GM12878 (cell line): Measurements from ENCODE around the gene S100G. TPM values are rescaled to one million over a fixed set of nuclear protein-coding genes. Genes with fewer than 3 reads are reported as not detected.

Source experiments
- ATAC-seq: fragments of 200-7000 bp; cut with Tn5 transposase; 3 replicates; pipeline ENCODE4 v1.9.1; 2020; ENCODE audit warnings: mild to moderate bottlenecking, moderate library complexity
- BruUV-seq: library from RNA; stranded (reverse); fragments of 400-500 nt; replicated peaks from 2 replicates; lab custom pipeline; 2021; lab: Mats Ljungman, UMichigan
- CTCF ChIA-PET: fragments of 300-600 bp; sonication (Branson Sonifier 250); formaldehyde crosslinking; extraction: SDS; loops from one replicate; lab custom pipeline; 2021; ENCODE audit warnings: inconsistent platforms; lab: Yijun Ruan, JAX
- POLR2A ChIA-PET: fragments of 350-600 bp; formaldehyde crosslinking; extraction: SDS; loops from one replicate; lab custom pipeline; 2021; ENCODE audit warnings: inconsistent platforms; lab: Charles Lee
- RAD21 ChIA-PET: fragments of 300-600 bp; sonication (Branson Sonifier 250); formaldehyde crosslinking; loops from one replicate; lab custom pipeline; 2023; ENCODE audit warnings: antibody characterized with exemption; ENCODE audit not compliant: unreplicated experiment; lab: Charles Lee
- SMC1A ChIA-PET: fragments of 300-600 bp; sonication (Branson Sonifier 250); formaldehyde crosslinking; loops from one replicate; lab custom pipeline; 2023; ENCODE audit not compliant: unreplicated experiment, uncharacterized antibody; lab: Charles Lee
- DNase-seq: peaks from one replicate; pipeline ENCODE4 v3.0.0-alpha.2; 2011; ENCODE audit warnings: low read depth, low spot score
- FAIRE-seq: peaks from 3 replicates; lab custom pipeline; 2011; peaks lifted over from hg19 to GRCh38; lab: Jason Lieb, UNC
- H2AFZ ChIP-seq: 2 replicates; pipeline ENCODE4 v1.6.0; 2011; ENCODE audit warnings: low read depth, low read length, control low read depth; ENCODE audit not compliant: control insufficient read depth
- H3K27ac ChIP-seq: 2 replicates; pipeline ENCODE4 v1.5.1; 2011; ENCODE audit warnings: control low read depth; ENCODE audit not compliant: control insufficient read depth, insufficient read depth
- H3K27me3 ChIP-seq, 2 experiments: replicated peaks in 1 of 2; 2 replicates each; pipeline versions ENCODE4 v1.6.0 to v1.6.1; 2011; ENCODE audit warnings: low read length in 1 of 2; ENCODE audit not compliant: control insufficient read depth in 2 of 2, insufficient read depth in 2 of 2
- H3K36me3 ChIP-seq, 2 experiments: 2 replicates each; pipeline ENCODE4 v1.5.1; 2011; ENCODE audit warnings: low read length in 1 of 2; ENCODE audit not compliant: control insufficient read depth in 2 of 2, insufficient read depth in 2 of 2
- H3K4me1 ChIP-seq: 2 replicates; pipeline ENCODE4 v1.6.1; 2011; ENCODE audit warnings: mild to moderate bottlenecking, low read length, moderate library complexity, mixed read lengths; ENCODE audit not compliant: control insufficient read depth, insufficient read depth
- H3K4me2 ChIP-seq: 2 replicates; pipeline ENCODE4 v1.6.0; 2011; ENCODE audit warnings: control low read depth; ENCODE audit not compliant: control insufficient read depth, insufficient read depth
- H3K4me3 ChIP-seq: fragments of 200-600 bp; sonication (generic); 2 replicates; pipeline ENCODE4 v1.5.1; 2016
- H3K79me2 ChIP-seq: 2 replicates; pipeline ENCODE4 v1.6.0; 2011; ENCODE audit warnings: low read length; ENCODE audit not compliant: control insufficient read depth, insufficient read depth
- H3K9ac ChIP-seq: 2 replicates; pipeline ENCODE4 v1.8.0; 2011; ENCODE audit warnings: low read length, control low read depth, mixed read lengths; ENCODE audit not compliant: control insufficient read depth, insufficient read depth
- H3K9me3 ChIP-seq: replicated peaks from 3 replicates; pipeline ENCODE4 v1.5.1; 2011; ENCODE audit warnings: mild to moderate bottlenecking, low read length; ENCODE audit not compliant: control insufficient read depth, insufficient read depth
- H4K20me1 ChIP-seq: 2 replicates; pipeline ENCODE4 v1.6.0; 2011; ENCODE audit not compliant: control insufficient read depth, insufficient read depth
- BHLHE40 ChIP-seq, 2 experiments: fragments of 450-650 bp in 1 of 2; IDR thresholded peaks; 2 replicates each; pipeline ENCODE4 v1.6.1; 2011 to 2017; ENCODE audit warnings: low read depth in 2 of 2, borderline replicate concordance in 1 of 2, improper control_type of control experiment in 1 of 2, low read length in 1 of 2, mild to moderate bottlenecking in 1 of 2
- CBX3 ChIP-seq: fragments of 200-600 bp; sonication (generic); IDR thresholded peaks from 2 replicates; pipeline ENCODE4 v1.6.1; 2016; ENCODE audit warnings: low read depth, borderline replicate concordance
- ESRRA ChIP-seq: IDR thresholded peaks from 2 replicates; pipeline ENCODE4 v1.6.1; 2012; ENCODE audit warnings: mild to moderate bottlenecking, low read length, improper control_type of control experiment
- EZH2 ChIP-seq: IDR thresholded peaks from 2 replicates; pipeline ENCODE4 v1.6.1; 2012; ENCODE audit warnings: low read depth, mild to moderate bottlenecking, control low read depth, inconsistent platforms, low read length, borderline replicate concordance; ENCODE audit not compliant: control insufficient read depth
- GABPA ChIP-seq: IDR thresholded peaks from 2 replicates; pipeline ENCODE4 v1.6.1; 2014; ENCODE audit warnings: antibody characterized with exemption, low read depth, mild to moderate bottlenecking, inconsistent platforms
- HDAC2 ChIP-seq: fragments of 200-600 bp; sonication (generic); IDR thresholded peaks from 2 replicates; pipeline ENCODE4 v1.6.1; 2017
- KDM1A ChIP-seq: fragments of 200-600 bp; sonication (generic); IDR thresholded peaks from 2 replicates; pipeline ENCODE4 v1.6.1; 2016; ENCODE audit warnings: borderline replicate concordance
- RELA ChIP-seq: fragments of 450-650 bp; IDR thresholded peaks from 2 replicates; pipeline ENCODE4 v1.8.0; 2014; ENCODE audit warnings: borderline replicate concordance; ENCODE audit not compliant: partially characterized antibody
- TBL1XR1 ChIP-seq: IDR thresholded peaks from 2 replicates; pipeline ENCODE4 v1.6.1; 2012; ENCODE audit warnings: low read depth, low read length, improper control_type of control experiment
- TCF3 ChIP-seq: IDR thresholded peaks from 2 replicates; pipeline ENCODE4 v1.6.1; 2012; ENCODE audit warnings: low read depth, mild to moderate bottlenecking, low read length, borderline replicate concordance; ENCODE audit not compliant: insufficient read depth
- WGBS: methylation state at CpG from one replicate; pipeline ENCODE4 v1.1.6; 2016; ENCODE audit warnings: low lambda C conversion rate; ENCODE audit not compliant: insufficient replicate concordance, insufficient coverage; ENCODE audit errors: missing lambda C conversion rate; 5-methylcytosine and 5-hydroxymethylcytosine counted together
- in situ Hi-C: fragments of 300-500 bp; cut with MboI; formaldehyde crosslinking; loops from 9 replicates; pipeline ENCODE4 v1.14.3; 2018; ENCODE audit warnings: mixed read lengths
- intact Hi-C: fragments of 100-400 bp; cut with micrococcal nuclease; formaldehyde crosslinking; loops from one replicate; pipeline ENCODE4 v1.14.2; 2022; ENCODE audit not compliant: unreplicated experiment
- polyA plus RNA-seq, 11 experiments: library from polyadenylated mRNA; depleted of rRNA in 4 of 11; unstranded in 6 of 11; stranded (reverse) in 5 of 11; fragments of >200 nt; fragmentation: Nextera tagmentation in 4 of 11; fragmentation: Illumina TruSeq in 1 of 11; extraction: Ambion mirVana in 4 of 11; extraction: Trizol in 1 of 11; gene quantifications; 1 replicate in 1 of 11; 2 replicates in 10 of 11; pipeline versions ENCODE4 v1.2.1 to v1.2.3, GENCODE V29; 2011 to 2016; ENCODE audit warnings: inconsistent platforms in 2 of 11, missing spikeins in 2 of 11, low read depth in 1 of 11
- total RNA-seq, 4 experiments: library from RNA; depleted of rRNA in 3 of 4; stranded (reverse); fragments of >200 nt in 3 of 4; fragmentation: Illumina TruSeq in 1 of 4; extraction: Trizol in 1 of 4; gene quantifications; 2 replicates each; pipeline versions ENCODE4 v1.2.1 to v1.2.3, GENCODE V29; 2013 to 2021
- TF ChIP-seq, protein P1 (sequence below): fragments of 450-650 bp; formaldehyde crosslinking; IDR thresholded peaks from 2 replicates; pipeline ENCODE4 v1.5.0; 2022; ENCODE audit warnings: mild to moderate bottlenecking, missing genetic modification characterization

Gene S100G
- total and polyA plus RNA-seq, 10 of the 15 experiments (the other 5 are each of a cell fraction or from before 2014, with no cell fraction given) = not detected

DNA sequence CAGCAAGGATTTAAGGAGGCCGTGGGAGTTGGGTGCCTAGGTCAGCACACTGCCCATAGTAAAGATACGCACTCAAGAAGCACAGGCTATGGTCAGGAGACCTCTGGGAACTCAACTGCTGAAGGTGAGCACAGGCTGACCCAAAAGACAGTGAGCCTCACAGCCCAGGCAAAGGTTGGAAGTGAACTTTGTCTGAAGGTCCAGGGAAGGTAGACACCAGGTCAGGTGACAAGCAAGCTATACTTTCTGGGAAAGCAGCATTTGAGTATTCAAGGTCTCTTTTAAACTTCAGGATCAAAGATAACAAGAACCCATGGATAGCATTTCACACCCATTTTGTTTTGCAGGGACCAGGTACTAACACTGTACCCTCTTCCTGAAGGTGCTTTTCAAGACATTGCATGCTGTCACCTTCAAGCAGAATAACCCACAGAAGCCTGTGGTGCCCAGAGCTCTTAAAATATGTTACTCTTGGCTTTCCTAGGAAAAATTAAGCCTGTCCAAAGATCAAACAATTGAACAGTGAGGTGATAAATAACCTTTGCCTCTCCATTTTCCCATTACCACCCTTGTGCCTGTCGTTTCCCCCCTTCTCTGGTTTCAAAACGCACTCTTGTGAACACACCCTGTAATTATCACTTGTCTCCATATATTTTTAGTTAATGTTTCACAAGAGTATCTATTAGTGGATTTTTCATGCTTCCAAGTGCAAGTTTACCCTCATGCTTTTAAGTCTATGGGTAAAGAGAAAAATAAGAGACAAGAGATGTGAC is 3.4 kb upstream of the S100G start:
- RAD21 ChIA-PET = no interaction called here
- Histone ChIP-seq H3K27ac (no peak overlapping the region), H3K4me3 (no peak overlapping the region), H3K79me2 (no peaks in the 10 kb centered on the region), H3K9me3 (no peaks in the 10 kb centered on the region), H4K20me1 (no peaks in the 10 kb centered on the region), H3K27me3 (no peaks in the 10 kb centered on the region), H3K4me1 (no peaks in the 10 kb centered on the region), H3K4me2 (no peak overlapping the region), H2AFZ (no peak overlapping the region), H3K36me3 (no peaks in the 10 kb centered on the region), H3K9ac (no peak overlapping the region)
- CTCF ChIA-PET = no interaction called here
- DNase-seq = no peak
- SMC1A ChIA-PET = no interaction called here
- POLR2A ChIA-PET = no interaction called here
- 75% methylated on average over 4 of the region's 4 CpGs for WGBS
- TF ChIP-seq KDM1A (no peak), EZH2 (no peak), RELA (no peak), CBX3 (no peak), ESRRA (no peak), BHLHE40 (IDR thresholded peaks at IDR 0.05; ENCODE audit: borderline replicate concordance in 1 of 2, low read depth in 2 of 2, low read length in 1 of 2) (no peak), TCF3 (no peak), GABPA (no peak), TBL1XR1 (no peak), HDAC2 (no peak)
- TF ChIP-seq, protein P1, sequence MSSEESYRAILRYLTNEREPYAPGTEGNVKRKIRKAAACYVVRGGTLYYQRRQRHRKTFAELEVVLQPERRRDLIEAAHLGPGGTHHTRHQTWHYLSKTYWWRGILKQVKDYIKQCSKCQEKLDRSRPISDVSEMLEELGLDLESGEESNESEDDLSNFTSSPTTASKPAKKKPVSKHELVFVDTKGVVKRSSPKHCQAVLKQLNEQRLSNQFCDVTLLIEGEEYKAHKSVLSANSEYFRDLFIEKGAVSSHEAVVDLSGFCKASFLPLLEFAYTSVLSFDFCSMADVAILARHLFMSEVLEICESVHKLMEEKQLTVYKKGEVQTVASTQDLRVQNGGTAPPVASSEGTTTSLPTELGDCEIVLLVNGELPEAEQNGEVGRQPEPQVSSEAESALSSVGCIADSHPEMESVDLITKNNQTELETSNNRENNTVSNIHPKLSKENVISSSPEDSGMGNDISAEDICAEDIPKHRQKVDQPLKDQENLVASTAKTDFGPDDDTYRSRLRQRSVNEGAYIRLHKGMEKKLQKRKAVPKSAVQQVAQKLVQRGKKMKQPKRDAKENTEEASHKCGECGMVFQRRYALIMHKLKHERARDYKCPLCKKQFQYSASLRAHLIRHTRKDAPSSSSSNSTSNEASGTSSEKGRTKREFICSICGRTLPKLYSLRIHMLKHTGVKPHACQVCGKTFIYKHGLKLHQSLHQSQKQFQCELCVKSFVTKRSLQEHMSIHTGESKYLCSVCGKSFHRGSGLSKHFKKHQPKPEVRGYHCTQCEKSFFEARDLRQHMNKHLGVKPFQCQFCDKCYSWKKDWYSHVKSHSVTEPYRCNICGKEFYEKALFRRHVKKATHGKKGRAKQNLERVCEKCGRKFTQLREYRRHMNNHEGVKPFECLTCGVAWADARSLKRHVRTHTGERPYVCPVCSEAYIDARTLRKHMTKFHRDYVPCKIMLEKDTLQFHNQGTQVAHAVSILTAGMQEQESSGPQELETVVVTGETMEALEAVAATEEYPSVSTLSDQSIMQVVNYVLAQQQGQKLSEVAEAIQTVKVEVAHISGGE (CRISPR knock-in tag) = no peak
- FAIRE-seq = no peak
- no TSS peak for BruUV-seq
- intact Hi-C loops = no loop called here
- no peak for ATAC-seq
- in situ Hi-C loops = no loop called here
